Fibroblast of skin of left quadriceps (primary cell): ENCODE results near the gene PSMD8.
"Not testable (repeated sequence)": the region's sequence is repeated elsewhere in the genome, so short reads cannot be mapped to it uniquely, and the experiment has no call there.

Experiments
- DNase-seq, 2 experiments: peaks; one replicate each; pipeline ENCODE4 v3.0.0-alpha.2; 2013; ENCODE audit warnings: low read depth in 2 of 2

PSMD8 gene

GRCh38 chr19:38411041-38411712, 36.8 kb downstream of the PSMD8 start:
- no peak for DNase-seq

- not testable (repeated sequence) for DNase-seq
Measured at GRCh38 chr19:38411898-38412297, 37.5 kb downstream of the PSMD8 start.

- DNase-seq: no peak
Measured at GRCh38 chr19:38412491-38412890, 38.1 kb downstream of the PSMD8 start.

- no peak for DNase-seq
Measured at GRCh38 chr19:38412961-38413360, 38.6 kb downstream of the PSMD8 start.

GRCh38 chr19:38413416-38413815, 39.0 kb downstream of the PSMD8 start:
- DNase-seq: no peak

GRCh38 chr19:38417146-38417543, 42.8 kb downstream of the PSMD8 start:
- DNase-seq: no peak

- no peak for DNase-seq
Measured at GRCh38 chr19:38417544-38418506, 43.5 kb downstream of the PSMD8 start.

GRCh38 chr19:38420935-38421334, 46.6 kb downstream of the PSMD8 start:
- DNase-seq: no peak

- DNase-seq: no peak
Measured at GRCh38 chr19:38421856-38422255, 47.5 kb downstream of the PSMD8 start.

- no peak for DNase-seq
Measured at GRCh38 chr19:38422438-38422837, 48.1 kb downstream of the PSMD8 start.

- no peak for DNase-seq
Measured at GRCh38 chr19:38424272-38424671, 49.9 kb downstream of the PSMD8 start.

GRCh38 chr19:38425222-38425809, 50.9 kb downstream of the PSMD8 start:
- DNase-seq: no peak

GRCh38 chr19:38425810-38426466, 51.6 kb downstream of the PSMD8 start, which contains the start of gene RASGRP4:
Gene RASGRP4 (minus strand): TSS chr19:38426219. CDS start chr19:38426091, 128 bp downstream.
- no peak for DNase-seq

- not testable (repeated sequence) for DNase-seq
Measured at GRCh38 chr19:38427035-38427677, 52.8 kb downstream of the PSMD8 start.

GRCh38 chr19:38429055-38429810, 54.9 kb downstream of the PSMD8 start:
- DNase-seq: no peak

GRCh38 chr19:38429811-38430156, 55.4 kb downstream of the PSMD8 start:
- no peak for DNase-seq

- DNase-seq: no peak
Measured at GRCh38 chr19:38430931-38431330, 56.6 kb downstream of the PSMD8 start.

GRCh38 chr19:38433268-38433733, 58.9 kb downstream of the PSMD8 start, which contains the start of gene RYR1:
Gene RYR1 (plus strand): TSS chr19:38433691. CDS start chr19:38433830, 139 bp downstream.
- DNase-seq: no peak
